MM.1S (cell line): ENCODE results near the gene CHORDC1.
A peak's percentile ranks its signal among the peaks of the same experiment; 100 is the strongest.

Experiments
- DNase-seq: peaks from one replicate; pipeline ENCODE4 v3.0.0-alpha.2; 2015
- H2AFZ ChIP-seq: fragments of 300-600 bp; sonication (generic); 2 replicates; pipeline ENCODE4 v1.6.0; 2016; ENCODE audit warnings: antibody characterized with exemption, low read length
- H3F3A ChIP-seq: fragments of 300-600 bp; sonication (generic); 2 replicates; pipeline ENCODE4 v1.6.1; 2016; ENCODE audit warnings: mild to moderate bottlenecking, antibody characterized with exemption, low read length, moderate library complexity, mixed read lengths; ENCODE audit not compliant: insufficient read depth
- H3K27ac ChIP-seq: fragments of 300-600 bp; sonication (generic); 2 replicates; pipeline ENCODE4 v1.5.1; 2016; ENCODE audit warnings: mild to moderate bottlenecking, low read length
- H3K27me3 ChIP-seq: fragments of 300-600 bp; sonication (generic); replicated peaks from 2 replicates; pipeline ENCODE4 v1.6.0; 2016; ENCODE audit warnings: low read length; ENCODE audit not compliant: insufficient read depth
- H3K36me3 ChIP-seq: fragments of 300-600 bp; sonication (generic); replicated peaks from 2 replicates; pipeline ENCODE4 v1.6.1; 2016; ENCODE audit warnings: mild to moderate bottlenecking, low read length, mixed read lengths; ENCODE audit not compliant: insufficient read depth
- H3K4me1 ChIP-seq: fragments of 300-600 bp; sonication (generic); 2 replicates; pipeline ENCODE4 v1.6.1; 2016; ENCODE audit warnings: low read length, mixed read lengths
- H3K4me2 ChIP-seq: fragments of 300-600 bp; sonication (generic); 2 replicates; pipeline ENCODE4 v1.6.0; 2016; ENCODE audit warnings: low read depth, low read length
- H3K4me3 ChIP-seq: fragments of 300-600 bp; sonication (generic); 2 replicates; pipeline ENCODE4 v1.5.1; 2016; ENCODE audit warnings: low read length, mixed read lengths
- H3K79me2 ChIP-seq: fragments of 300-600 bp; sonication (generic); 2 replicates; pipeline ENCODE4 v1.6.1; 2016; ENCODE audit warnings: mixed run types, low read length, mixed read lengths
- H3K9ac ChIP-seq: fragments of 300-600 bp; sonication (generic); 2 replicates; pipeline ENCODE4 v1.6.1; 2016; ENCODE audit warnings: low read length, mixed read lengths
- H3K9me2 ChIP-seq: fragments of 300-600 bp; sonication (generic); replicated peaks from 2 replicates; pipeline ENCODE4 v1.6.1; 2016; ENCODE audit warnings: mild to moderate bottlenecking, low read length, mixed read lengths; ENCODE audit not compliant: insufficient read depth
- H3K9me3 ChIP-seq: fragments of 300-600 bp; sonication (generic); replicated peaks from 2 replicates; pipeline ENCODE4 v1.6.1; 2016; ENCODE audit warnings: mild to moderate bottlenecking, low read length, mixed read lengths; ENCODE audit not compliant: insufficient read depth
- H4K20me1 ChIP-seq: fragments of 300-600 bp; sonication (generic); 2 replicates; pipeline ENCODE4 v1.6.1; 2016; ENCODE audit warnings: mild to moderate bottlenecking, low read length, moderate library complexity, mixed read lengths; ENCODE audit not compliant: insufficient read depth
- CTCF ChIP-seq: fragments of 300-600 bp; sonication (generic); IDR thresholded peaks from 2 replicates; pipeline ENCODE4 v1.5.1; 2016; ENCODE audit warnings: antibody characterized with exemption, low read length, mixed read lengths
- EZH2 ChIP-seq: fragments of 300-600 bp; sonication (generic); optimal IDR thresholded peaks from 2 replicates; pipeline ENCODE3; 2017; ENCODE audit warnings: low read depth, mild to moderate bottlenecking, antibody characterized with exemption, low read length, mixed read lengths
- EZH2phosphoT487 ChIP-seq: fragments of 300-600 bp; sonication (generic); IDR thresholded peaks from 2 replicates; pipeline ENCODE4 v1.6.1; 2018; ENCODE audit warnings: antibody characterized with exemption, low read length

CHORDC1 gene

GRCh38 chr11:90228056-90228455 is 5.2 kb upstream of the CHORDC1 start:
- DNase-seq: no peak
- no peaks in the 10 kb centered on the region for H3K27me3 ChIP-seq
- no peaks in the 10 kb centered on the region for H3F3A ChIP-seq
- TF ChIP-seq EZH2 (no peak), EZH2phosphoT487 (no peak), CTCF (no peak)
- H3K27ac ChIP-seq: no peak overlapping the region
- H3K79me2 ChIP-seq: 0 out of 2 replicates have a peak, but pooled peaks cover 6% of the 10 kb centered on the region
- H3K4me2 ChIP-seq: no peak overlapping the region
- H2AFZ ChIP-seq: no peak overlapping the region
- H3K9me3 ChIP-seq: no peaks in the 10 kb centered on the region
- no peaks in the 10 kb centered on the region for H3K36me3 ChIP-seq
- H4K20me1 ChIP-seq: no peaks in the 10 kb centered on the region
- H3K9ac ChIP-seq: no peak overlapping the region
- H3K4me3 ChIP-seq: no peak overlapping the region
- peaks cover 5% of the 10 kb centered on the region; the same call in 1 of the 2 replicates for H3K4me1 ChIP-seq
- H3K9me2 ChIP-seq: no peaks in the 10 kb centered on the region; the same call in 1 of the 2 replicates

DNA sequence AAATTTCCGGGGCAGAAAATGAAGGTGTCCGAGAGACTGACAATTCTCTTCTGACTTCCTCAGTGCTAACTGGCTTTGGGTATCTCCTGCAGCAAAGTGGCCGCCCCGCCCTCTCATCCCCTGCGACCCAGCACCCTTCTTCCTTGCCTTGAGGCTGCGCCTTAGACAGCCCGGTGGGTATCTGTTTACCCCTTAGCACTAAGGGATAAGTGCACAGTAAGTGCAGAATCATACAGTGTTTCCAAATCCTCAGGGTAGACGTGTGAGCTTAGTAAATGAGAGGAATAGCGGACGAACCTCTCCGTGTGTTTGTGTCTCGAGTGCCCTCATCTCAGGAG is 368 bp upstream of the CHORDC1 start:
- Histone ChIP-seq H3K36me3 (peaks cover 7% of the 10 kb centered on the region; the same call in 1 of the 2 replicates), H3K27ac (peak overlapping the region; percentile 63; the same call in 1 of the 2 replicates), H3K9ac (peak overlapping the region; percentile 71), H3K27me3 (no peaks in the 10 kb centered on the region), H2AFZ (peak overlapping the region; percentile 97), H4K20me1 (peaks cover 13% of the 10 kb centered on the region; the same call in 1 of the 2 replicates), H3K4me3 (peak overlapping the region; percentile 92), H3F3A (no peaks in the 10 kb centered on the region), H3K79me2 (peaks cover 53% of the 10 kb centered on the region), H3K4me1 (peaks cover 19% of the 10 kb centered on the region; the same call in 1 of the 2 replicates), H3K9me2 (no peaks in the 10 kb centered on the region), H3K4me2 (peak overlapping the region; percentile 84), H3K9me3 (no peaks in the 10 kb centered on the region)
- TF ChIP-seq EZH2: no peak
- TF ChIP-seq CTCF: no peak
- no peak for TF ChIP-seq EZH2phosphoT487
- DNase-seq: no peak

- H3K4me1 ChIP-seq: peaks cover 19% of the 10 kb centered on the region; the same call in 1 of the 2 replicates
- H3K36me3 ChIP-seq: peaks cover 7% of the 10 kb centered on the region; the same call in 1 of the 2 replicates
- TF ChIP-seq EZH2 (no peak), EZH2phosphoT487 (no peak), CTCF (no peak)
- H3K4me3 ChIP-seq: peak overlapping the region; percentile 92
- H3K27ac ChIP-seq: peak overlapping the region; percentile 63; the same call in 1 of the 2 replicates
- peaks cover 66% of the 10 kb centered on the region for H3K79me2 ChIP-seq
- H3K27me3 ChIP-seq: no peaks in the 10 kb centered on the region
- peak overlapping the region; percentile 80 for H3K4me2 ChIP-seq
- H3K9ac ChIP-seq: peak overlapping the region; percentile 71
- peak overlapping the region; percentile 97 for H2AFZ ChIP-seq
- H3K9me3 ChIP-seq: no peaks in the 10 kb centered on the region
- peak; percentile 9 for DNase-seq
- H3K9me2 ChIP-seq: no peaks in the 10 kb centered on the region
- peaks cover 13% of the 10 kb centered on the region; the same call in 1 of the 2 replicates for H4K20me1 ChIP-seq
- H3F3A ChIP-seq: no peaks in the 10 kb centered on the region
Measured at GRCh38 chr11:90221803-90222458, 918 bp downstream of the CHORDC1 start.
